Measurements from ENCODE around the gene TSPYL4.

Gene TSPYL4

GRCh38 chr6:116280161-116280932, 26.5 kb upstream of the TSPYL4 start:
- H3K36me3 Mint-ChIP-seq (ENCODE audit: low read depth): peaks cover 32% of the 10 kb centered on the region
- no peaks in the 10 kb centered on the region for H3K9me3 Mint-ChIP-seq
- peak overlapping the region; percentile 98 for H3K27ac Mint-ChIP-seq
- H3K4me1 Mint-ChIP-seq (ENCODE audit: low read depth): peaks cover 45% of the 10 kb centered on the region
- peak overlapping the region; percentile 97 for H3K4me3 Mint-ChIP-seq
- H3K27me3 Mint-ChIP-seq: no peaks in the 10 kb centered on the region

- Mint-ChIP-seq H3K36me3 (ENCODE audit: low read depth) (peaks cover 39% of the 10 kb centered on the region), H3K9me3 (no peaks in the 10 kb centered on the region), H3K4me1 (ENCODE audit: low read depth) (peaks cover 52% of the 10 kb centered on the region), H3K4me3 (peak within 1 kb of the TSS; percentile 97), H3K27me3 (no peaks in the 10 kb centered on the region), H3K27ac (peak within 1 kb of the TSS; percentile 98)
These were observed 25.6 kb upstream of the TSPYL4 start, which contains the start of gene TSPYL1 for GRCh38 chr6:116279232-116280160. Gene TSPYL1, minus strand, starts transcription at chr6:116279930. Its CDS starts 100 bp downstream, at chr6:116279830.

DNA sequence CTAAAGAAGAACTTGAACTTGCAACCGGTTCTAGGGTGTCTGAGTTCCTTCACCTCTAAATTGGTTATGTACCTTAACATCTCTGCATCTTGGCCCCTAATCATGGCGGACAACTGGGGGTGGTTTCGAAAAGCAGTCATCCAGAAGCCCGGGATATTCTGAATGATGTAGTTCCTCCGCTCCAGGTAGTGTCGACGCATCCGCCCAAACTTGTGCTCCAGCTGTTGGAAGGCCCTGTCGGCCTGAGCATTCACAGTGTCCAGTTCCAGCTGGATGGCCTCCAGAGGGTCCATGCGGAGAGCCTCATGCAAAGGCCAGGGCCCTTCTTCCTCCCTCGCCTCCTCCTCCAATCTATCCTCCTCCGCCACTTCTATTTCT, 25.0 kb upstream of the TSPYL4 start:
- H3K4me1 Mint-ChIP-seq (ENCODE audit: low read depth): peaks cover 53% of the 10 kb centered on the region
- peak overlapping the region; percentile 97 for H3K4me3 Mint-ChIP-seq
- H3K27me3 Mint-ChIP-seq: no peaks in the 10 kb centered on the region
- peaks cover 40% of the 10 kb centered on the region for H3K36me3 Mint-ChIP-seq (ENCODE audit: low read depth)
- no peaks in the 10 kb centered on the region for H3K9me3 Mint-ChIP-seq
- H3K27ac Mint-ChIP-seq: peak overlapping the region; percentile 98

DNA sequence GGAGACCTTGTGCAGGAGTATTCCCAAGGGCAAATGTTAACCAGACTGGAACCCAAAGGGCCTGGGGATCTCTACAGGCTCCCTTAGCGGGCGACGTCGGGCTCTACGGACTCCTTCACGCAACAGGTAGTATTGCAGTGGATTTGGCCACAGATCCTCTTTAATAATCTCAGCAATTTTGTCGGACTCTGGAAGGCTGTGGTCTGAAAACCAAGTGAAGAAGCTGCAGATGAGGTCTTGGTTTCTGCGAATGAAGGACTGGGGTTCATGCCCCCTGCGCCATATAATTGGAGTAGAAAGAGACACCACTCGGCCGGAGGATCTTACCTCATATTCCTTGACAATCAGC, 24.6 kb upstream of the TSPYL4 start:
- peaks cover 56% of the 10 kb centered on the region for H3K4me1 Mint-ChIP-seq (ENCODE audit: low read depth)

DNA sequence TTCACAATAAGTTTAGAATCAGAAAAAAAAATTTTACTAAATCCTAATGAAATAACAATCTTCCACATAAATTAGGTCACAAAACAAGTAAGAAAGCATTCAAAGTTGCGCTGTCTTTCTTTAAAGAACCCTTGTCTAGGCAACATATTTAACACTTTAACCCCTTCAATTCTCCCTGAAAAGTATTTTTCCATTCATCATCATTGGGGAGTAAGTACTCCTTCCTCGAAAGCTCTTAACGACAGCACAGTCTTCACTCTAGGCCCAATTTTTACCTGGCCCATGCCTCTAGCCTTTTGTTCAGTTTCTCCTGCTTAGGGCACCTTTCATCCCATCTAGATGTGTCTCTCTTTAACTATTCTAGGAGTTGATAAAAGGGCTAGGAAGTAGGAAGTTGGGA, 23.2 kb upstream of the TSPYL4 start:
- Mint-ChIP-seq H3K9me3 (no peaks in the 10 kb centered on the region), H3K4me3 (peak overlapping the region; percentile 97), H3K27me3 (no peaks in the 10 kb centered on the region), H3K36me3 (ENCODE audit: low read depth) (peaks cover 52% of the 10 kb centered on the region), H3K27ac (peak overlapping the region; percentile 81), H3K4me1 (ENCODE audit: low read depth) (peaks cover 69% of the 10 kb centered on the region)

More for the DNA sequence above, 24.6 kb upstream of the TSPYL4 start:
- no peaks in the 10 kb centered on the region for H3K27me3 Mint-ChIP-seq
- peak overlapping the region; percentile 97 for H3K4me3 Mint-ChIP-seq
- H3K27ac Mint-ChIP-seq: peak overlapping the region; percentile 98
- H3K9me3 Mint-ChIP-seq: no peaks in the 10 kb centered on the region
- H3K36me3 Mint-ChIP-seq (ENCODE audit: low read depth): peaks cover 42% of the 10 kb centered on the region

- Mint-ChIP-seq H3K27ac (no peak overlapping the region), H3K9me3 (no peaks in the 10 kb centered on the region), H3K27me3 (no peaks in the 10 kb centered on the region), H3K36me3 (ENCODE audit: low read depth) (peaks cover 40% of the 10 kb centered on the region), H3K4me3 (no peak overlapping the region), H3K4me1 (ENCODE audit: low read depth) (peaks cover 46% of the 10 kb centered on the region)
These were observed 17.4 kb upstream of the TSPYL4 start for GRCh38 chr6:116271149-116271708.

DNA sequence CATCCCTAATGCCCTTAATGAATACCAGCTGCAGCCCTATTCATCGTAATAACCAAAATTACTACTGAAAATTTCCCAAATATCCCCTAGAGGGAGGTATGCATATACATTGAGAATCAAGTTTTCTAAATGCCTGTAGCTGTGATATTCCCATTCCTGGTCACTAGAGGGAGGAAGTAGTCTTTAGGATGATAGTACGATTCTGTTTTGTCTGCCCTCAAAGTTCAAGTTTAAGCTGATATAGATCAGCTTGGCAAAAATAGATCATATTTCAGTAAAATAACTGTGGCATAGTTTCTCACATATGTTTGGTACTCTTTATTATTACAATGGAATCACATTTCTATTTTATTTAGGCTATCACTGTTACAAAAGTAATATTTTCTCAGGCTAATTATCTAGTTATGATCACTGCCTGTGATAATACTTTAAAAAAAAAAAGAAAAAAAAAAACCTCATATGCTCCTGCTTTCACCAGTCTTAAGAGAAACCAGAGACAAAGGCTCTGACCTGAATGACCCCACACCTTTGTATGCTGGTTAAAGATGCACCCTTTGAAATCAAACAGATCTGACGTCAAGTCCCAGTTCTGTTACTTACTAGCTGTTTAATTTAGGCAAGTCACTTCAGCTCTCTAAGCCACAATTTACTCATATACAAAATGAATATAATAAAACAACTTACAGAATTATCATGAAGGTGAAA, 14.9 kb upstream of the TSPYL4 start:
- Mint-ChIP-seq H3K4me1 (ENCODE audit: low read depth) (peaks cover 35% of the 10 kb centered on the region), H3K9me3 (peaks cover 6% of the 10 kb centered on the region), H3K27me3 (no peaks in the 10 kb centered on the region), H3K4me3 (no peak overlapping the region), H3K36me3 (ENCODE audit: low read depth) (peaks cover 41% of the 10 kb centered on the region), H3K27ac (no peak overlapping the region)

GRCh38 chr6:116267836-116268588, 14.1 kb upstream of the TSPYL4 start:
- H3K27ac Mint-ChIP-seq: no peak overlapping the region
- peaks cover 28% of the 10 kb centered on the region for H3K4me1 Mint-ChIP-seq (ENCODE audit: low read depth)
- no peak overlapping the region for H3K4me3 Mint-ChIP-seq
- H3K9me3 Mint-ChIP-seq: peaks cover 12% of the 10 kb centered on the region
- peaks cover 42% of the 10 kb centered on the region for H3K36me3 Mint-ChIP-seq (ENCODE audit: low read depth)
- no peaks in the 10 kb centered on the region for H3K27me3 Mint-ChIP-seq

DNA sequence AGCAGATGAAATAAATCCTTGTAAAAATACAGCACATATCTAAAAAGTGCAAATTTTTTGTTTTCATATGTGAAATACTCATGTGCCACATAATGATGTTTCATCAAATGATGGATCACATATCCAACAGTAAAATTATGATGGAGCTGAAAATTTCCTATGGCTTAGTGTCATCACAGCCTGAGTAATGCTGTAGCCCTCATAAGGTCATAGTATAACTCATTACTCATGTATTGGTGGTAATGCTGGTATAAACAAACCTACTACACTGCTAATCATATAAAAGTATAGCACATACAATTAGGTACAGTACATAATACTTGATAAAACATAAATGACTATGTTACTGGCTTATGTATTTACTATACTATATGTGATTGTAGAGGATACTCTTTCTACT, 12.9 kb upstream of the TSPYL4 start:
- Mint-ChIP-seq H3K4me3 (no peak overlapping the region), H3K9me3 (peaks cover 15% of the 10 kb centered on the region), H3K27ac (no peak overlapping the region), H3K27me3 (no peaks in the 10 kb centered on the region), H3K36me3 (ENCODE audit: low read depth) (peaks cover 44% of the 10 kb centered on the region), H3K4me1 (ENCODE audit: low read depth) (peaks cover 19% of the 10 kb centered on the region)

DNA sequence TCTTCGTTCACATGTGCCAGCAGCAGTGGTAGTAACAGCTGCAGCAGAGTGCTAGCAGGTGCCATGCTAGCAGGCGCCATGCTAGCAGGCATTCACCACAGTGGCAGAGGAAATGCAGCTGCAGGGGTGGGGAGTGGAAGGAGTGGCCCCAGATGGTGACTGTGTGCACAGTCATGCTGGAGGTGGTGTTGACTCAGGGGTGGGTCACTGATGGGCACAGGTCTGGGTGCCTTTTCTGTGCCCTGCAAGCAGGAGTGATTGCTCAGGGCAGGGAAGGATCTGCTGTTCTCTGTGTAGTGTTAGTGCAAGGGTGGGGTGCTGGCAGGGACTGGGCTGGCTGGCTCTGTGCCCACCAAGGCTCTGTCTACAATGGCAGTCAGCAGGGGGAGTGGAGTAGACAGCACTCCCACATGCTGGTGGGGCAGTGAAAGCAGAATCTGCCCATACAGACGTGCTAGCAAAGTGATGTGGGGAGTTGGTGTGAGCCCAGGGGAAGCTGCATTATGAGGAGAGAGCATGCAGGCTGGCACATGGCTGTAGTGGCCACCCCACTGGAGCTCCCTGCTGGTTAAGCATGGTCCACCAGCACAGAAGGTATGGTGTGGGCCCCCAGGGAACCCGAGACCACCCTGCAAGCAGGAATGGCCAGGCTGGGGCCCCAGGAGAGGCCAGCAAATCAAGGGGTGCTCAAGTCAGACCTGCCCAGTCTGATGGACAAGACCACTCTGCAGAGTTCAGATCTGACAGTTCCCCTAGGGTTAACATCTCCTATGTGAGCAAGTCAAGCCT, 11.4 kb upstream of the TSPYL4 start:
- Mint-ChIP-seq H3K4me1 (ENCODE audit: low read depth) (peaks cover 25% of the 10 kb centered on the region), H3K9me3 (peaks cover 15% of the 10 kb centered on the region), H3K27ac (no peak overlapping the region), H3K4me3 (no peak overlapping the region), H3K27me3 (no peaks in the 10 kb centered on the region), H3K36me3 (ENCODE audit: low read depth) (peaks cover 40% of the 10 kb centered on the region)

GRCh38 chr6:116263353-116263752, 9.5 kb upstream of the TSPYL4 start:
- no peaks in the 10 kb centered on the region for H3K27me3 Mint-ChIP-seq
- H3K27ac Mint-ChIP-seq: no peak overlapping the region
- no peak overlapping the region for H3K4me3 Mint-ChIP-seq
- peaks cover 48% of the 10 kb centered on the region for H3K36me3 Mint-ChIP-seq (ENCODE audit: low read depth)
- peaks cover 15% of the 10 kb centered on the region for H3K9me3 Mint-ChIP-seq
- peaks cover 20% of the 10 kb centered on the region for H3K4me1 Mint-ChIP-seq (ENCODE audit: low read depth)

DNA sequence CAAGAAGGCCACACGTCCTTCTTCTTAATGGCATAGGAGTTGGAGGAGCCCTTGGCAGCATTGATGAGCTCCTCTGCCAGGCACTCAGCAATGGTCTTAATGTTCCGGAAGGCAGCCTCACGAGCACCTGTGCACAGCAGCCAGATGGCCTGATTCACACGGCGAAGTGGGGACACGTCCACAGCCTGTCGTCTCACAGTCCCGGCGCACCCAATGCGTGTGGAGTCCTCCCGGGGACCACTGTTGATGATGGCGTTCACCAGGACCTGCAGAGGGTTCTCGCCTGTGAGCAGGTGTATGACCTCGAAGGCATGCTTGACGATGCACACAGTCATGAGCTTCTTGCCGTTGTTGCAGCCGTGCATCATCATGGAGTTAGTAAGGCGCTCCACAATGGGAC, 4.6 kb upstream of the TSPYL4 start:
- peaks cover 8% of the 10 kb centered on the region for H3K4me1 Mint-ChIP-seq (ENCODE audit: low read depth)
- H3K9me3 Mint-ChIP-seq: peaks cover 8% of the 10 kb centered on the region
- no peak overlapping the region for H3K4me3 Mint-ChIP-seq
- H3K27ac Mint-ChIP-seq: no peak overlapping the region
- no peaks in the 10 kb centered on the region for H3K27me3 Mint-ChIP-seq
- H3K36me3 Mint-ChIP-seq (ENCODE audit: low read depth): peaks cover 31% of the 10 kb centered on the region

DNA sequence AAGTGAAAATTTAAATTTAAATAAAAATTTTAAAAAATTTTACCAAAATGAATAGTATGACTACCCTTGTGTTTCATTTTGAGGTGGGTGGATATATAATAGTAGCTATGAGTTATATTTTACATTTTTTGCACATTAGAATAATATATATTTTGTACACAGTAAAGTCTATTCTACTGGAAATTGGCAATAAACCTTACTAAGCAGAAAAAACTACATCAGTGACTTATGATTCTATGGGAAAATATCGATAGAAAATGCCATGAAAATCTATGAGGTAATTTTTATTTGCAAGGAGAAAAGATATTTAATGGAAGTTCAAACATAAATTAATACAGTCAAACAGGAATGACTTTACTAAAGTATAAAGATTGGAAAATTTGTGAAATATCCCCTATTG, 2.8 kb upstream of the TSPYL4 start:
- Mint-ChIP-seq H3K27ac (no peak overlapping the region), H3K4me1 (ENCODE audit: low read depth) (peaks cover 17% of the 10 kb centered on the region), H3K4me3 (no peak overlapping the region), H3K9me3 (no peaks in the 10 kb centered on the region), H3K36me3 (ENCODE audit: low read depth) (peaks cover 20% of the 10 kb centered on the region), H3K27me3 (no peaks in the 10 kb centered on the region)
